Tibial artery (tissue), 4 donors: ENCODE data around the gene SLC6A6.
"Not testable (repeated sequence)": the region's sequence is repeated elsewhere in the genome, so short reads cannot be mapped to it uniquely, and the experiment has no call there.

Experiments
- DNase-seq, 2 donors: peaks; one replicate each; pipeline ENCODE4 v3.0.0-alpha.2; 2019
- H3K27ac ChIP-seq, 2 donors: fragments of 200-600 bp; sonication (generic) in 1 of 2; 1 replicate in 1 of 2; 2 replicates in 1 of 2; pipeline ENCODE4 v1.5.1; 2018 to 2019; ENCODE audit warnings: mild to moderate bottlenecking in 1 of 2
- H3K27me3 ChIP-seq, 2 donors: fragments of 200-600 bp; sonication (generic) in 1 of 2; one replicate each; pipeline versions ENCODE4 v1.5.1 to v1.6.0; 2016 to 2019
- H3K36me3 ChIP-seq, 3 donors: fragments of 200-600 bp; sonication (generic) in 2 of 3; one replicate each; pipeline ENCODE4 v1.5.1; 2016 to 2019; ENCODE audit warnings: mild to moderate bottlenecking in 2 of 3
- H3K4me1 ChIP-seq, 4 donors: fragments of 200-600 bp; sonication (generic) in 2 of 4; 1 replicate in 3 of 4; 2 replicates in 1 of 4; pipeline ENCODE4 v1.5.1; 2016 to 2019
- H3K4me3 ChIP-seq, 2 donors: fragments of 200-600 bp; sonication (generic) in 1 of 2; 1 replicate in 1 of 2; 2 replicates in 1 of 2; pipeline ENCODE4 v1.5.1; 2018 to 2019; ENCODE audit warnings: mild to moderate bottlenecking in 2 of 2
- H3K9me3 ChIP-seq, 3 donors: fragments of 200-600 bp; sonication (generic) in 1 of 3; one replicate each; pipeline ENCODE4 v1.5.1; 2016 to 2019
- CTCF ChIP-seq, 2 experiments: fragments of 200-600 bp in 1 of 2; fragments of 450-650 bp in 1 of 2; IDR thresholded peaks; one replicate each; pipeline ENCODE4 v1.5.1; 2017 to 2019; ENCODE audit warnings: antibody characterized with exemption in 2 of 2, mild to moderate bottlenecking in 1 of 2, moderate library complexity in 1 of 2
- intact Hi-C: fragments of 100-400 bp; cut with DNase I; formaldehyde crosslinking; loops from one replicate; pipeline ENCODE4 v1.15.0; 2023; ENCODE audit warnings: low total_unique reads

SLC6A6 gene

GRCh38 chr3:14514323-14514720, 111.9 kb downstream of the SLC6A6 start:
- intact Hi-C loops = no loop called here
- Histone ChIP-seq H3K4me3 (no peak overlapping the region), H3K27me3 (no peaks in the 10 kb centered on the region), H3K9me3 (no peaks in the 10 kb centered on the region), H3K27ac (no peak overlapping the region), H3K4me1 (peaks cover 0 to 1% (median 0%) of the 10 kb centered on the region in 4 donors), H3K36me3 (no peaks in the 10 kb centered on the region)
- TF ChIP-seq CTCF (IDR thresholded peaks at IDR 0.05) = no peak
- peak in 1 of 2 donors; percentile 44 for DNase-seq

DNA sequence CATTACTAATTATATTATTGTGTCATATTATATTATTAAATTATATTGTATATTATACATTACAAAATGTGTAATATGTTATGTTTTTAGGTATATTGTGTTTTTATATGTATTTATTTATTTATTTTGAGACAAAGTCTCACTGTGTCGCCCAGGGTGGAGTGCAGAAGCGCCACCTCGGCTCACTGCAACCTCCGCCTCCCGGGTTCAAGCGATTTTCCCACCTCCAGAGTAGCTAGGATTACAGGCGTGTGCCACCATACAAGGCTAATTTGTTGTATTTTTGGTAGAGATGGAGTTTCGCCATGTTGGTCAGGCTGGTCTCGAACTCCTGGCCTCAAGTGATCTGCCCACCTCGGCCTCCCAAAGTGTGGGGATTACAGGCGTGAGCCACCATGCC, 113.1 kb downstream of the SLC6A6 start:
- H3K4me1 ChIP-seq, H3K9me3 ChIP-seq, H3K4me3 ChIP-seq, H3K36me3 ChIP-seq, intact Hi-C loops, H3K27ac ChIP-seq, H3K27me3 ChIP-seq, DNase-seq: not testable (repeated sequence)

DNA sequence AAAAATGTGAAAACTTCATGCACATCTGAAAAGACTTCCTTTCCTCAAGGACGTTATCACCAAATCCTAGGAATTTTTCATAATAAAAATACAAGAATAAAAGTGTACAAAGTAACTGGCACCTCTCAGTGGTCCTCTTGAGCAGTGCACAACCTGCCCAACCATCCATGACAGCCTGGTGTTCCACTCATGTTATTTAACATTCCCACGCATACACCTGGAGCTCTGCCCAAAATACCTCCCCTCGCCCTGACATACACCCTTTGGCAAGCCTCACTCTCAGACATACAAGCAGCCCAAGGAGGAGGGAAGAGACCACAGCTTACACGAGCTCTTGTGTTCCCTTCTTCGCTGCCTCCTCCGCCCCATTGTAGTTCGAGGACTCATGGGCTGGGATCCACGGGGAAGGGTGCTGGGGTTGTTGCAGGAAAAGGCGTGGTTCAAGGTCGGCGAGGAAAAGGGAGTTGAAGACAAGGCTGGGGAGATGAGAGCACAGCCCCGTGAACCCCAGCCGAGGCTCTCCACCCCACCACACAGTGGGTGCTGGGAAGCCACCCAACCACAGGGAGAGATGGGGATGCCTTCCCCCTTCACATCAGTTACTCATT, 114.4 kb downstream of the SLC6A6 start:
- DNase-seq = peak in 1 of 2 donors; percentile 42
- Histone ChIP-seq H3K9me3 (no peaks in the 10 kb centered on the region), H3K4me1 (peaks cover 0 to 4% (median under 1%) of the 10 kb centered on the region in 4 donors), H3K27ac (no peak overlapping the region), H3K4me3 (no peak overlapping the region), H3K27me3 (no peaks in the 10 kb centered on the region), H3K36me3 (no peaks in the 10 kb centered on the region)
- intact Hi-C loops = no loop called here
- no peak for TF ChIP-seq CTCF (IDR thresholded peaks at IDR 0.05)

- Histone ChIP-seq H3K36me3 (no peaks in the 10 kb centered on the region), H3K4me3 (no peak overlapping the region), H3K9me3 (no peaks in the 10 kb centered on the region), H3K27ac (no peak overlapping the region), H3K27me3 (no peaks in the 10 kb centered on the region), H3K4me1 (peaks cover 0 to 14% (median 5%) of the 10 kb centered on the region in 4 donors)
- no peak for TF ChIP-seq CTCF (IDR thresholded peaks at IDR 0.05)
- intact Hi-C loops = no loop called here
- peak in 1 of 2 donors; percentile 55 for DNase-seq
Observed at GRCh38 chr3:14517601-14518431, 115.4 kb downstream of the SLC6A6 start.

DNA sequence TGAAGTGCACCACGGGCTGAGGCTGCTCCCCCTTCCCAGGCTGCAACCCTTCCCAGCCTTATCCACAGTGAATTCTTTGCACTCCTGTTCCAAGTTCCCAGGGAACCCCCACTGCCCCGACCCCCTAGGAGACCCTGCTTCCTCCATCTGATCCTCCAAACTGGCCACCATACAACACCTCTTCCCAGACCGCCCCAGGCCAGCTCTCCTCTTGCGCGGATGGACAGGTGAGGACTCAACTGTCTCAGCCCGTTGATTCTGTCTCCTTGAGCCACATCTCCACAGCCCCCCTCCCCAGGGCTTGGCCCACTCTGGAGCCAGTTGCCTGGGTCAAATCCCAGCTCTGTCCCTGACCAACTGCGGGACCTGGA, 116.0 kb downstream of the SLC6A6 start:
- H3K4me3 ChIP-seq = no peak overlapping the region
- no peak for TF ChIP-seq CTCF (IDR thresholded peaks at IDR 0.05)
- no peaks in the 10 kb centered on the region for H3K9me3 ChIP-seq
- peaks cover 0 to 19% (median 5%) of the 10 kb centered on the region in 4 donors for H3K4me1 ChIP-seq
- H3K27me3 ChIP-seq = no peaks in the 10 kb centered on the region
- H3K36me3 ChIP-seq = no peaks in the 10 kb centered on the region
- H3K27ac ChIP-seq = no peak overlapping the region
- peak in 1 of 2 donors; percentile 58 for DNase-seq
- intact Hi-C loops = no loop called here

GRCh38 chr3:14518893-14519292, 116.5 kb downstream of the SLC6A6 start:
- Histone ChIP-seq H3K36me3 (no peaks in the 10 kb centered on the region), H3K27ac (no peak overlapping the region), H3K4me3 (no peak overlapping the region), H3K4me1 (peaks cover 0 to 24% (median 5%) of the 10 kb centered on the region in 4 donors), H3K9me3 (no peaks in the 10 kb centered on the region), H3K27me3 (no peaks in the 10 kb centered on the region)
- peak in 1 of 2 donors; percentile 23 for DNase-seq
- no peak for TF ChIP-seq CTCF (IDR thresholded peaks at IDR 0.05)
- intact Hi-C loops = no loop called here
